ENCODE data around the gene SNX8.

- TF ChIP-seq CTCF (IDR thresholded peaks at IDR 0.05) (peak in 1 of 7 experiments; percentile 24), POLR2AphosphoS5 (IDR thresholded peaks at IDR 0.05) (peak; percentile 89 to 95 (median 91))
Observed at GRCh38 chr7:2354186-2354938, 40.1 kb upstream of the SNX8 start, which contains the start of gene EIF3B.

Data from stomach (tissue), 4 donors.